IMR-90 (cell line): ENCODE data around the gene RNFT2. TPM values are rescaled to one million over a fixed set of nuclear protein-coding genes. Genes with fewer than 3 reads are reported as not detected.

ENCODE experiments used
- ATAC-seq: fragments of 200-7000 bp; cut with Tn5 transposase; 2 replicates; pipeline ENCODE4 v1.9.1; 2020; ENCODE audit warnings: low read depth, mild to moderate bottlenecking, moderate library complexity
- BruUV-seq: library from RNA; stranded (reverse); fragments of 400-500 nt; replicated peaks from 2 replicates; lab custom pipeline; 2021; lab: Mats Ljungman, UMichigan
- CTCF ChIA-PET: fragments of 300-600 bp; formaldehyde crosslinking; extraction: SDS; loops from one replicate; lab custom pipeline; 2021; ENCODE audit warnings: antibody characterized with exemption; lab: Yijun Ruan, JAX
- POLR2A ChIA-PET: fragments of 300-600 bp; sonication (Branson Sonifier 250); formaldehyde crosslinking; loops from one replicate; lab custom pipeline; 2022; ENCODE audit warnings: antibody characterized with exemption; ENCODE audit not compliant: unreplicated experiment; lab: Charles Lee
- DNase-seq: peaks from one replicate; pipeline ENCODE4 v3.0.0; 2013
- H2AFZ ChIP-seq: replicated peaks from 2 replicates; pipeline ENCODE3; 2013; ENCODE audit warnings: low read length, mild to moderate bottlenecking; ENCODE audit not compliant: poor library complexity
- H2AK5ac ChIP-seq: 2 replicates; pipeline ENCODE4 v1.6.1; 2013; ENCODE audit warnings: low read depth, low read length, inconsistent platforms
- H2AK9ac ChIP-seq: replicated peaks from 2 replicates; pipeline ENCODE3; 2013; ENCODE audit warnings: mild to moderate bottlenecking, low read depth, low read length, moderate library complexity; ENCODE audit not compliant: poor library complexity
- H2BK120ac ChIP-seq: 2 replicates; pipeline ENCODE4 v1.6.1; 2013; ENCODE audit warnings: low read depth, low read length, inconsistent platforms
- H2BK15ac ChIP-seq: 3 replicates; pipeline ENCODE4 v1.6.1; 2013; ENCODE audit warnings: low read depth, low read length, inconsistent platforms
- H2BK20ac ChIP-seq: 2 replicates; pipeline ENCODE4 v1.6.1; 2013; ENCODE audit warnings: low read depth, mild to moderate bottlenecking, inconsistent platforms, low read length, moderate library complexity
- H2BK5ac ChIP-seq: 2 replicates; pipeline ENCODE4 v1.6.1; 2013; ENCODE audit warnings: mild to moderate bottlenecking, low read depth, low read length, inconsistent platforms; ENCODE audit not compliant: poor library complexity, severe bottlenecking
- H3K14ac ChIP-seq: replicated peaks from 2 replicates; pipeline ENCODE4 v1.6.1; 2013; ENCODE audit warnings: low read depth, low read length, inconsistent platforms
- H3K18ac ChIP-seq: 2 replicates; pipeline ENCODE4 v1.6.1; 2013; ENCODE audit warnings: low read depth, low read length, control low read depth
- H3K23ac ChIP-seq: 2 replicates; pipeline ENCODE4 v1.6.1; 2013; ENCODE audit warnings: low read depth, low read length, inconsistent platforms
- H3K27ac ChIP-seq: 2 replicates; pipeline ENCODE4 v1.5.1; 2013; ENCODE audit warnings: mild to moderate bottlenecking, control low read depth, low read length; ENCODE audit not compliant: insufficient read depth
- H3K27me3 ChIP-seq: 2 replicates; pipeline ENCODE4 v1.6.1; 2013; ENCODE audit warnings: low read length; ENCODE audit not compliant: control insufficient read depth, insufficient read depth
- H3K36me3 ChIP-seq: 2 replicates; pipeline ENCODE4 v1.6.1; 2013; ENCODE audit warnings: low read length, mixed read lengths; ENCODE audit not compliant: control insufficient read depth, insufficient read depth
- H3K4ac ChIP-seq: 2 replicates; pipeline ENCODE4 v1.6.1; 2013; ENCODE audit warnings: low read depth, low read length, inconsistent platforms
- H3K4me1 ChIP-seq: 2 replicates; pipeline ENCODE4 v1.6.1; 2013; ENCODE audit warnings: low read length, mixed read lengths; ENCODE audit not compliant: control insufficient read depth, insufficient read depth
- H3K4me2 ChIP-seq: 2 replicates; pipeline ENCODE4 v1.6.1; 2013; ENCODE audit warnings: low read depth, mild to moderate bottlenecking, control low read depth, low read length, moderate library complexity
- H3K4me3 ChIP-seq: 2 replicates; pipeline ENCODE4 v1.5.1; 2013; ENCODE audit warnings: low read depth, mild to moderate bottlenecking, control low read depth, low read length, moderate library complexity; ENCODE audit not compliant: insufficient read depth
- H3K56ac ChIP-seq: 2 replicates; pipeline ENCODE4 v1.6.1; 2013; ENCODE audit warnings: low read length, inconsistent platforms; ENCODE audit not compliant: insufficient read depth; ENCODE audit errors: extremely low read depth
- H3K79me1 ChIP-seq, 2 experiments: 2 replicates each; pipeline ENCODE4 v1.6.1; 2013; ENCODE audit warnings: low read length in 2 of 2, inconsistent platforms in 1 of 2, low read depth in 1 of 2
- H3K9ac ChIP-seq: 2 replicates; pipeline ENCODE4 v1.6.1; 2013; ENCODE audit warnings: low read depth, low read length, control low read depth
- H3K9me1 ChIP-seq: 2 replicates; pipeline ENCODE4 v1.6.1; 2013; ENCODE audit warnings: low read length, inconsistent platforms; ENCODE audit not compliant: insufficient read depth
- H3K9me3 ChIP-seq: 2 replicates; pipeline ENCODE4 v1.6.1; 2013; ENCODE audit warnings: low read length; ENCODE audit not compliant: control insufficient read depth, insufficient read depth
- H4K20me1 ChIP-seq: 2 replicates; pipeline ENCODE4 v1.6.1; 2013; ENCODE audit warnings: low read length, inconsistent platforms; ENCODE audit not compliant: insufficient read depth
- H4K5ac ChIP-seq: 2 replicates; pipeline ENCODE4 v1.6.1; 2013; ENCODE audit warnings: mild to moderate bottlenecking, low read depth, low read length, control low read depth
- H4K8ac ChIP-seq, 2 experiments: 2 replicates each; pipeline ENCODE4 v1.6.1; 2013; ENCODE audit warnings: low read depth in 2 of 2, low read length in 2 of 2, control low read depth in 1 of 2, inconsistent platforms in 1 of 2
- H4K91ac ChIP-seq: 2 replicates; pipeline ENCODE4 v1.6.1; 2013; ENCODE audit warnings: low read depth, low read length, inconsistent platforms; ENCODE audit not compliant: insufficient read depth
- CEBPB ChIP-seq: IDR thresholded peaks from 2 replicates; pipeline ENCODE4 v1.6.1; 2012; ENCODE audit warnings: low read depth, low read length, improper control_type of control experiment
- FOS ChIP-seq: fragments of 150-350 bp; IDR thresholded peaks from 2 replicates; pipeline ENCODE4 v1.6.1; 2016; ENCODE audit warnings: low read depth, low read length
- WGBS, 2 experiments: methylation state at CpG; one replicate each; pipeline versions ENCODE4 v1.1.5 to v1.1.7; 2013; ENCODE audit warnings: missing lambda C conversion rate in 2 of 2; ENCODE audit not compliant: insufficient read length in 1 of 2; ENCODE audit errors: extremely low coverage in 2 of 2; 5-methylcytosine and 5-hydroxymethylcytosine counted together
- dilution Hi-C: fragments of 300-500 bp; cut with HindIII; formaldehyde crosslinking; loops from one replicate; pipeline ENCODE4 v1.14.3; 2018; ENCODE audit warnings: low sequenced_read_pairs; ENCODE audit not compliant: unreplicated experiment
- in situ Hi-C: fragments of 300-500 bp; cut with MboI; formaldehyde crosslinking; loops from 3 replicates; pipeline ENCODE4 v1.14.3; 2019; ENCODE audit warnings: low sequenced_read_pairs, inconsistent platforms, mixed read lengths
- intact Hi-C: fragments of 100-400 bp; cut with micrococcal nuclease; formaldehyde crosslinking; loops from 2 replicates; pipeline ENCODE4 v1.10.0; 2022
- polyA plus RNA-seq, 3 experiments: library from polyadenylated mRNA; depleted of rRNA; stranded (reverse); fragments of >200 nt; gene quantifications; 2 replicates each; pipeline ENCODE4 v1.2.3, GENCODE V29; 2012; ENCODE audit warnings: low replicate concordance in 1 of 3
- total RNA-seq: library from RNA; depleted of rRNA; stranded (reverse); fragments of >200 nt; gene quantifications from 2 replicates; pipeline ENCODE4 v1.2.3, GENCODE V29; 2012
- TF ChIP-seq, protein P1 (sequence below): conservative IDR thresholded peaks from 2 replicates; pipeline ENCODE4 v1.5.1; 2012; ENCODE audit warnings: mild to moderate bottlenecking, low read depth, low read length, improper control_type of control experiment

The RNFT2 gene
- total and polyA plus RNA-seq, 2 of the 4 experiments (the other 2 are of a cell fraction), result 1.6 to 2.3 TPM

GRCh38 chr12:116691205-116691604 is 46.9 kb upstream of the RNFT2 start:
- H4K91ac ChIP-seq, result no peak overlapping the region
- H2AK9ac ChIP-seq, result no peak overlapping the region
- WGBS, 2 experiments, result 80% methylated on average over 1 of the region's 7 CpGs; no CpG with 5 or more reads in 1 of the 2 experiments
- ATAC-seq (no peak), DNase-seq (no peak)
- POLR2A ChIA-PET, result no interaction called here
- no peaks in the 10 kb centered on the region; the same call in 1 of the 2 replicates for H3K4me1 ChIP-seq
- no peaks in the 10 kb centered on the region for H3K36me3 ChIP-seq
- BruUV-seq, result no TSS peak
- H4K8ac ChIP-seq, result no peak overlapping the region
- H3K14ac ChIP-seq, result no peak overlapping the region
- H3K9ac ChIP-seq, result no peak overlapping the region
- H2BK15ac ChIP-seq, result no peak overlapping the region
- no peak overlapping the region for H2AFZ ChIP-seq
- peaks cover 4% of the 10 kb centered on the region; the same call in 1 of the 2 replicates for H3K9me1 ChIP-seq
- H2BK20ac ChIP-seq, result no peak overlapping the region
- H3K18ac ChIP-seq, result no peak overlapping the region
- TF ChIP-seq, protein P1, sequence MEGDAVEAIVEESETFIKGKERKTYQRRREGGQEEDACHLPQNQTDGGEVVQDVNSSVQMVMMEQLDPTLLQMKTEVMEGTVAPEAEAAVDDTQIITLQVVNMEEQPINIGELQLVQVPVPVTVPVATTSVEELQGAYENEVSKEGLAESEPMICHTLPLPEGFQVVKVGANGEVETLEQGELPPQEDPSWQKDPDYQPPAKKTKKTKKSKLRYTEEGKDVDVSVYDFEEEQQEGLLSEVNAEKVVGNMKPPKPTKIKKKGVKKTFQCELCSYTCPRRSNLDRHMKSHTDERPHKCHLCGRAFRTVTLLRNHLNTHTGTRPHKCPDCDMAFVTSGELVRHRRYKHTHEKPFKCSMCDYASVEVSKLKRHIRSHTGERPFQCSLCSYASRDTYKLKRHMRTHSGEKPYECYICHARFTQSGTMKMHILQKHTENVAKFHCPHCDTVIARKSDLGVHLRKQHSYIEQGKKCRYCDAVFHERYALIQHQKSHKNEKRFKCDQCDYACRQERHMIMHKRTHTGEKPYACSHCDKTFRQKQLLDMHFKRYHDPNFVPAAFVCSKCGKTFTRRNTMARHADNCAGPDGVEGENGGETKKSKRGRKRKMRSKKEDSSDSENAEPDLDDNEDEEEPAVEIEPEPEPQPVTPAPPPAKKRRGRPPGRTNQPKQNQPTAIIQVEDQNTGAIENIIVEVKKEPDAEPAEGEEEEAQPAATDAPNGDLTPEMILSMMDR, result no peak
- TF ChIP-seq FOS (no peak), CEBPB (no peak)
- in situ Hi-C loops, result loop anchor here (10.0 kb wide), 1 partner anchor 696 kb away; no protein-coding TSS in a partner anchor
- H3K4me2 ChIP-seq, result no peak overlapping the region
- H3K4me3 ChIP-seq, result no peak overlapping the region
- no peak overlapping the region for H3K4ac ChIP-seq
- H4K5ac ChIP-seq, result no peak overlapping the region
- H3K9me3 ChIP-seq, result no peaks in the 10 kb centered on the region; the same call in 1 of the 2 replicates
- CTCF ChIA-PET, result interaction anchor here (0.6 kb wide), 1 partner anchor 1797 kb away, joined by 3 read pairs; no protein-coding TSS in a partner anchor
- dilution Hi-C loops, result no loop called here
- no peak overlapping the region for H3K27ac ChIP-seq
- peaks cover 62% of the 10 kb centered on the region for H3K27me3 ChIP-seq
- H3K56ac ChIP-seq, result no peak overlapping the region
- H4K20me1 ChIP-seq, result no peaks in the 10 kb centered on the region
- H3K79me1 ChIP-seq, result no peaks in the 10 kb centered on the region
- H2BK5ac ChIP-seq, result no peak overlapping the region
- no peak overlapping the region for H3K23ac ChIP-seq
- H2BK120ac ChIP-seq, result no peak overlapping the region
- H2AK5ac ChIP-seq, result no peak overlapping the region
- intact Hi-C loops, result loop anchor here (5.0 kb wide), 1 partner anchor 414 kb away; the partner anchor contains the start of gene MED13L
